Testis (tissue), 3 donors: ENCODE measurements around the gene ATF6B. TPM values are rescaled to one million over a fixed set of nuclear protein-coding genes. Genes with fewer than 3 reads are reported as not detected.

ENCODE experiments used
- microRNA-seq, 2 donors: library from miRNA; unstranded; fragments of <30 nt; microRNA quantifications; one replicate each; pipeline ENCODE4, GENCODE V29; 2016; ENCODE audit warnings: borderline number of aligned reads in 2 of 2, borderline replicate concordance in 1 of 2
- polyA plus RNA-seq: library from polyadenylated mRNA; stranded (reverse); fragments of 350-450 nt; fragmentation: Illumina TruSeq; extraction: RNeasy Lipid Tissue Mini Kit (QIAGEN cat#74804); gene quantifications from one replicate; pipeline ENCODE4 v1.2.3, GENCODE V29; 2014; ENCODE audit warnings: low read depth, low replicate concordance; ENCODE audit not compliant: insufficient read depth
- small RNA-seq, 2 donors: library from RNA; depleted of rRNA; stranded (forward); fragments of <200 nt; gene quantifications; one replicate each; pipeline ENCODE3, GENCODE V24; 2016
- total RNA-seq, 2 donors: library from RNA; depleted of rRNA; stranded (reverse); fragments of >200 nt; gene quantifications; one replicate each; pipeline ENCODE4 v1.2.3, GENCODE V29; 2016

The ATF6B gene
- total and polyA plus RNA-seq, 3 donors from 2014 or later: 76.3 to 138 (median 120) TPM

Small RNA genes lying within 50 kb of the gene (microRNA-seq; reads per million reads assigned to microRNA genes)
- gene MIR6721: 2.8 to 4.8 reads per million in 2 donors

Small RNA genes lying within 50 kb of the gene (small RNA-seq; reads per million reads assigned to genes)
- 0 reads per million in 2 donors for gene RNA5SP206

Other genes starting within 250 kb of the ATF6B start
- 1 to 10 TPM in 1 of 2 donors, under 1 TPM in 1; 0.87 to 1.2 TPM for gene SLC44A4, start 249.2 kb downstream of the ATF6B start, total RNA-seq
- 6.3 TPM for gene SLC44A4, start 249.2 kb downstream of the ATF6B start, polyA plus RNA-seq
- 100 to 1,000 TPM; 102 to 106 TPM for gene EHMT2, start 230.5 kb downstream of the ATF6B start, total RNA-seq
- 82.2 TPM for gene EHMT2, start 230.5 kb downstream of the ATF6B start, polyA plus RNA-seq
- gene ZBTB12, start 226.2 kb downstream of the ATF6B start, total RNA-seq: 1 to 10 TPM; 5.3 to 5.6 TPM
- 6.3 TPM for gene ZBTB12, start 226.2 kb downstream of the ATF6B start, polyA plus RNA-seq
- gene C2, start 200.5 kb downstream of the ATF6B start, total RNA-seq: 1 to 10 TPM; 5.1 to 6.3 TPM
- 24.8 TPM for gene C2, start 200.5 kb downstream of the ATF6B start, polyA plus RNA-seq
- gene CFB, start 182.2 kb downstream of the ATF6B start, total RNA-seq: 1 to 10 TPM; 4.8 to 5.8 TPM
- gene CFB, start 182.2 kb downstream of the ATF6B start, polyA plus RNA-seq: 38.6 TPM
- gene NELFE, start 169.3 kb downstream of the ATF6B start, total RNA-seq: 100 to 1,000 TPM; 181 to 219 TPM
- 292 TPM for gene NELFE, start 169.3 kb downstream of the ATF6B start, polyA plus RNA-seq
- 10 to 100 TPM; 59.2 to 73.0 TPM for gene SKIC2, start 169.1 kb downstream of the ATF6B start, total RNA-seq
- 39.6 TPM for gene SKIC2, start 169.1 kb downstream of the ATF6B start, polyA plus RNA-seq
- 10 to 100 TPM; 43.7 to 59.1 TPM for gene DXO, start 156.1 kb downstream of the ATF6B start, total RNA-seq
- gene DXO, start 156.1 kb downstream of the ATF6B start, polyA plus RNA-seq: 96.6 TPM
- gene C4A, start 146.2 kb downstream of the ATF6B start, total RNA-seq: 100 to 1,000 TPM in 1 of 2 donors, 10 to 100 TPM in 1; 24.6 to 123 TPM
- gene C4A, start 146.2 kb downstream of the ATF6B start, polyA plus RNA-seq: 114 TPM
- 10 to 100 TPM; 21.3 to 96.7 TPM for gene C4B, start 113.5 kb downstream of the ATF6B start, total RNA-seq
- 125 TPM for gene C4B, start 113.5 kb downstream of the ATF6B start, polyA plus RNA-seq
- gene CYP21A2, start 89.8 kb downstream of the ATF6B start, total RNA-seq: 1 to 10 TPM in 1 of 2 donors, under 1 TPM in 1; 0.81 to 1.7 TPM
- gene CYP21A2, start 89.8 kb downstream of the ATF6B start, polyA plus RNA-seq: 0.96 TPM
- 10 to 100 TPM; 42.4 to 44.0 TPM for gene TNXB, start 18.9 kb downstream of the ATF6B start, total RNA-seq
- 78.2 TPM for gene TNXB, start 18.9 kb downstream of the ATF6B start, polyA plus RNA-seq
- gene FKBPL, start 2.0 kb upstream of the ATF6B start, total RNA-seq: 1 to 10 TPM; 7.2 to 9.5 TPM
- 11.6 TPM for gene FKBPL, start 2.0 kb upstream of the ATF6B start, polyA plus RNA-seq
- gene PRRT1, start 23.7 kb upstream of the ATF6B start, total RNA-seq: 1 to 10 TPM; 4.2 to 6.2 TPM
- gene PRRT1, start 23.7 kb upstream of the ATF6B start, polyA plus RNA-seq: 6.1 TPM
- 10 to 100 TPM; 33.9 to 92.8 TPM for gene PPT2, start 25.9 kb upstream of the ATF6B start, total RNA-seq
- 18.9 TPM for gene PPT2, start 25.9 kb upstream of the ATF6B start, polyA plus RNA-seq
- gene EGFL8, start 36.3 kb upstream of the ATF6B start, total RNA-seq: 10 to 100 TPM; 24.3 to 25.7 TPM
- 13.9 TPM for gene EGFL8, start 36.3 kb upstream of the ATF6B start, polyA plus RNA-seq
- gene AGPAT1, start 47.8 kb upstream of the ATF6B start, total RNA-seq: 100 to 1,000 TPM; 107 to 115 TPM
- gene AGPAT1, start 47.8 kb upstream of the ATF6B start, polyA plus RNA-seq: 158 TPM
- gene RNF5, start 50.2 kb upstream of the ATF6B start, total RNA-seq: 10 to 100 TPM; 76.1 to 79.0 TPM
- 67.1 TPM for gene RNF5, start 50.2 kb upstream of the ATF6B start, polyA plus RNA-seq
- 1 to 10 TPM; 5.8 to 8.6 TPM for gene AGER, start 56.0 kb upstream of the ATF6B start, total RNA-seq
- gene AGER, start 56.0 kb upstream of the ATF6B start, polyA plus RNA-seq: 7.8 TPM
- 100 to 1,000 TPM in 1 of 2 donors, 10 to 100 TPM in 1; 97.9 to 111 TPM for gene PBX2, start 62.0 kb upstream of the ATF6B start, total RNA-seq
- gene PBX2, start 62.0 kb upstream of the ATF6B start, polyA plus RNA-seq: 65.0 TPM
- gene GPSM3, start 64.4 kb upstream of the ATF6B start, total RNA-seq: 1 to 10 TPM; 5.4 to 7.7 TPM
- 11.3 TPM for gene GPSM3, start 64.4 kb upstream of the ATF6B start, polyA plus RNA-seq
- gene NOTCH4, start 95.8 kb upstream of the ATF6B start, total RNA-seq: 10 to 100 TPM; 15.2 to 26.9 TPM
- gene NOTCH4, start 95.8 kb upstream of the ATF6B start, polyA plus RNA-seq: 12.4 TPM
- gene TSBP1, start 243.7 kb upstream of the ATF6B start, total RNA-seq: 10 to 100 TPM; 11.8 to 18.4 TPM
- 21.0 TPM for gene TSBP1, start 243.7 kb upstream of the ATF6B start, polyA plus RNA-seq